ENCODE data around the gene BMP6.

- TF ChIP-seq CTCF (IDR thresholded peaks at IDR 0.05) (no peak), ZFX (IDR thresholded peaks at IDR 0.05; ENCODE audit: borderline replicate concordance) (no peak)
These were observed 45.4 kb upstream of the BMP6 start for GRCh38 chr6:7680393-7681075.

Data from 22Rv1 (cell line).